Spleen (tissue), 11 donors: Measurements from ENCODE around the gene MACROD2. TPM values are rescaled to one million over a fixed set of nuclear protein-coding genes. Genes with fewer than 3 reads are reported as not detected.

ENCODE experiments used
- DNase-seq: peaks from one replicate; pipeline ENCODE4 v3.0.0-alpha.2; 2020
- H3K27ac ChIP-seq, 8 donors: fragments of 200-600 bp; sonication (generic) in 7 of 8; 1 replicate in 4 of 8; 2 replicates in 4 of 8; pipeline versions ENCODE4 v1.5.0 to v1.8.0; 2016 to 2021; ENCODE audit warnings: inconsistent platforms in 4 of 8, mild to moderate bottlenecking in 4 of 8, moderate library complexity in 1 of 8
- H3K27me3 ChIP-seq, 7 donors: fragments of 200-600 bp; sonication (generic) in 6 of 7; replicated peaks in 1 of 7; 1 replicate in 4 of 7; 2 replicates in 3 of 7; pipeline versions ENCODE4 v1.5.0 to v1.8.0; 2016 to 2021; ENCODE audit warnings: inconsistent platforms in 3 of 7, mild to moderate bottlenecking in 1 of 7
- H3K36me3 ChIP-seq, 6 donors: fragments of 200-600 bp; sonication (generic) in 5 of 6; 1 replicate in 4 of 6; 2 replicates in 2 of 6; pipeline versions ENCODE4 v1.5.0 to v1.8.0; 2016 to 2021; ENCODE audit warnings: inconsistent platforms in 2 of 6
- H3K4me1 ChIP-seq, 6 donors: fragments of 200-600 bp; sonication (generic) in 5 of 6; 1 replicate in 3 of 6; 2 replicates in 3 of 6; pipeline versions ENCODE4 v1.5.0 to v1.8.0; 2016 to 2021; ENCODE audit warnings: inconsistent platforms in 3 of 6
- H3K4me3 ChIP-seq, 8 donors: fragments of 200-600 bp; sonication (generic) in 7 of 8; 1 replicate in 4 of 8; 2 replicates in 4 of 8; pipeline versions ENCODE4 v1.5.0 to v1.8.0; 2016 to 2021; ENCODE audit warnings: inconsistent platforms in 4 of 8, mild to moderate bottlenecking in 4 of 8, moderate library complexity in 2 of 8
- H3K9me3 ChIP-seq, 8 donors: fragments of 200-600 bp; sonication (generic) in 7 of 8; 1 replicate in 4 of 8; 2 replicates in 4 of 8; pipeline versions ENCODE4 v1.5.0 to v1.8.0; 2016 to 2021; ENCODE audit warnings: inconsistent platforms in 4 of 8
- CTCF ChIP-seq, 11 experiments: fragments of 200-600 bp in 7 of 11; fragments of 450-650 bp in 4 of 11; sonication (generic) in 4 of 11; IDR thresholded peaks in 8 of 11; conservative IDR thresholded peaks in 3 of 11; 1 replicate in 7 of 11; 2 replicates in 4 of 11; pipeline versions ENCODE4 v1.4.0 to v1.8.0; 2016 to 2021; ENCODE audit warnings: antibody characterized with exemption in 11 of 11, inconsistent platforms in 4 of 11, mild to moderate bottlenecking in 1 of 11
- POLR2A ChIP-seq, 3 donors: fragments of 450-650 bp; IDR thresholded peaks; one replicate each; pipeline ENCODE4 v1.5.1; 2017; ENCODE audit warnings: antibody characterized with exemption in 3 of 3, mild to moderate bottlenecking in 1 of 3
- POLR2AphosphoS5 ChIP-seq, 3 donors: sonication (generic); formaldehyde crosslinking; IDR thresholded peaks; one replicate each; pipeline ENCODE4 v1.5.1; 2017; ENCODE audit warnings: antibody characterized with exemption in 3 of 3
- WGBS, 5 donors: extraction: QIAGEN DNeasy Blood & Tissue Kit in 3 of 5; methylation state at CpG; one replicate each; pipeline versions ENCODE4 v1.1.5 to v1.1.7; 2013 to 2018; 5-methylcytosine and 5-hydroxymethylcytosine counted together
- intact Hi-C: fragments of 100-400 bp; cut with DNase I; formaldehyde crosslinking; loops from one replicate; pipeline ENCODE4 v1.15.0; 2023; ENCODE audit warnings: low total_unique reads
- polyA plus RNA-seq, 3 donors: library from polyadenylated mRNA; stranded (reverse); fragments of 200-250 nt; gene quantifications; one replicate each; pipeline ENCODE4 v1.2.1, GENCODE V29; 2013
- total RNA-seq, 7 donors: library from RNA; depleted of rRNA in 3 of 7; stranded (reverse); fragments of >200 nt in 3 of 7; fragmentation: NEBNext Ultra II Directional in 4 of 7; extraction: Animal tissue kit (Norgen Biotek cat#: 25700) in 4 of 7; gene quantifications; one replicate each; pipeline versions ENCODE4 v1.1.0 to v1.2.1, GENCODE V29; 2016 to 2021
- donor health status: healthy with polysubstance abuse.
- donor health status: DM: no; HTN: no; CAD: no; lungs with moderate emphysema.
- donor health status: DM: no; HTN: no; CAD: no.
- donor health status: Bipolar disorder and iron deficiency.
- donor health status: healthy.
- donor health status: DM: no; HTN: no; CAD: no.
- donor health status: DM: yes; HTN: yes; CAD: no.

The MACROD2 gene
- total and polyA plus RNA-seq, 10 donors: 1.5 to 4.7 (median 3.4) TPM

- intact Hi-C loops: no loop called here
- WGBS, 5 donors: 71 to 86% (median 80%) methylated on average over 3 of the region's 3 CpGs
- H3K4me3 ChIP-seq: no peak overlapping the region
- TF ChIP-seq POLR2A (IDR thresholded peaks at IDR 0.05): no peak
- TF ChIP-seq CTCF (IDR thresholded peaks at IDR 0.05 in 8 of 11, conservative IDR thresholded peaks at IDR 0.05 in 3 of 11): no peak
- no peak for TF ChIP-seq POLR2AphosphoS5 (IDR thresholded peaks at IDR 0.05)
- no peak for DNase-seq
- H3K36me3 ChIP-seq: no peaks in the 10 kb centered on the region
- H3K9me3 ChIP-seq: peaks cover 0 to 11% (median 7%) of the 10 kb centered on the region in 8 donors
- no peak overlapping the region for H3K27ac ChIP-seq
- no peaks in the 10 kb centered on the region for H3K4me1 ChIP-seq
- no peaks in the 10 kb centered on the region for H3K27me3 ChIP-seq
Measured at GRCh38 chr20:15171016-15171415, 1175.7 kb downstream of the MACROD2 start.

DNA sequence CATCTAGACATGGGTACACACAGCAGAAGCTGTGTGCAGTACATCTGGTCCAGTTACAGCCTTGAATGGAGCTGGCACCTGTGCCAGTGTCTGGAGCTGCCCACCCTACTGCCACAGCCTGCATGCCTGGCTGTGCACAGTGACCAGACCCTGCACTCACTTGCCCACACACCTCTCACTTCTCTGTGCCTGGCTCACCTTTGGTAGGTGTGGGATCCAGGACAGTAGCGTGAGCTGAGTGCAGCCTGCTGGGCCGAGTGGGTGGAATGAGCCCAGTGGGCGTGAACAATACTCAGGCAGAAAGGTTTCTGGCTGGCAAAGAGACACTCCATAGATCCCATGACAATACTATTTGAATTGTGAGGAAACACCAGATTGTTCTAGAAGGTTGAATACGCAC, 1181.6 kb downstream of the MACROD2 start:
- TF ChIP-seq POLR2AphosphoS5 (IDR thresholded peaks at IDR 0.05): no peak
- no peak for TF ChIP-seq CTCF (IDR thresholded peaks at IDR 0.05 in 8 of 11, conservative IDR thresholded peaks at IDR 0.05 in 3 of 11)
- no peak for TF ChIP-seq POLR2A (IDR thresholded peaks at IDR 0.05)
- Histone ChIP-seq H3K27ac (no peak overlapping the region), H3K4me3 (no peak overlapping the region), H3K9me3 (peaks cover 0 to 25% (median 18%) of the 10 kb centered on the region in 8 donors), H3K36me3 (no peaks in the 10 kb centered on the region), H3K4me1 (no peaks in the 10 kb centered on the region), H3K27me3 (no peaks in the 10 kb centered on the region)
- intact Hi-C loops: no loop called here
- 88 to 99% (median 92%) methylated on average over 4 of the region's 4 CpGs for WGBS, 5 donors
- no peak for DNase-seq

DNA sequence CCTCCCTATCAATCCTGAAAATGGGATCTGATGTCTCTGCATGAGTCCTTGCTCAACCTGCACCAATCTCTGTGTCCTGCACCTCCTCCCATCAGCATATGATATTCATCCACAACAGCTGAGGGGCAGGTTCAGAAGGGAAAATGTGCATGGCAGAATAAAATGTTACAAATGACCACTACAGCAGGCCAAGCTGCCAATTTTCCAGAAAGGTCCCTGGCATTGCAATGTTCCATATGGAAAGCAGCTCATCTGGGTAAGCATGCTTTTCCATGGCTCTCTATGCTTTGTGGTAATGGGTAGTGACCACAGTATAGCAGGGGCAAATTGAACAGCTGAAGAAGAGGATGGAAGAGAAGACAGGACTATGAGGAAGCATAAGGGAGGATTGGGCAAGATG, 1183.3 kb downstream of the MACROD2 start:
- Histone ChIP-seq H3K4me3 (no peak overlapping the region), H3K27ac (no peak overlapping the region), H3K4me1 (no peaks in the 10 kb centered on the region), H3K9me3 (peaks cover 0 to 22% (median 18%) of the 10 kb centered on the region in 8 donors), H3K36me3 (no peaks in the 10 kb centered on the region), H3K27me3 (no peaks in the 10 kb centered on the region)
- DNase-seq: no peak
- TF ChIP-seq CTCF (IDR thresholded peaks at IDR 0.05 in 8 of 11, conservative IDR thresholded peaks at IDR 0.05 in 3 of 11) (no peak), POLR2A (IDR thresholded peaks at IDR 0.05) (no peak), POLR2AphosphoS5 (IDR thresholded peaks at IDR 0.05) (no peak)
- intact Hi-C loops: no loop called here

DNA sequence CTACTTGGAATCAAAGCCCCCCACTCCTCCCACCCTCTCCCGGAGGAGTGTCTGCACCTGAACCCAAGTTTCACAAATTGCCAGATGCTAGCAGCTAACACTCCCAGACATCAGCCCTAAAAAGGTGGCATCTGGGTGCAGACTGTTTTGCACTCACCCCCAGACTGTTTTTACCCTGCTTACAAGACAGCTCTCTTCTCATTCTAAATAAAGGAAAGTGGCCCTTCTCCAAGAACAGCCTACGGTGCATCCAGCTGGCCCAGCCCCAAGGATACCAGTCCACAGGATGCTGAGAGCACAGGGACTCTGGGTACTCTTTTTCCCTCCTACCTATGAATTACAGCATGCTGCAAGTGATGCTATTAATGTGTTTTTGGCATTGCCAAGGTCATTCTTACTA, 1184.1 kb downstream of the MACROD2 start:
- Histone ChIP-seq H3K27me3 (no peaks in the 10 kb centered on the region), H3K27ac (no peak overlapping the region)

More for the DNA sequence above, 1184.1 kb downstream of the MACROD2 start:
- TF ChIP-seq CTCF (IDR thresholded peaks at IDR 0.05 in 8 of 11, conservative IDR thresholded peaks at IDR 0.05 in 3 of 11) (no peak), POLR2AphosphoS5 (IDR thresholded peaks at IDR 0.05) (no peak), POLR2A (IDR thresholded peaks at IDR 0.05) (no peak)
- intact Hi-C loops: no loop called here
- H3K36me3 ChIP-seq: no peaks in the 10 kb centered on the region
- no peak overlapping the region for H3K4me3 ChIP-seq
- H3K9me3 ChIP-seq: peaks cover 0 to 22% (median 18%) of the 10 kb centered on the region in 8 donors
- no peak for DNase-seq
- 71 to 83% (median 78%) methylated on average over 2 of the region's 2 CpGs for WGBS, 5 donors
- H3K4me1 ChIP-seq: no peaks in the 10 kb centered on the region
